Embryonic facial prominence (tissue), 1 donor: Measurements from ENCODE around the gene MRPS16.

Experiments used
- DNase-seq: peaks from one replicate; pipeline ENCODE4 v3.0.0-alpha.2; 2016; ENCODE audit errors: extremely low spot score

The MRPS16 gene

GRCh38 chr10:73239908-73240307 lies 12.5 kb downstream of the MRPS16 start:
- no peak for DNase-seq

DNA sequence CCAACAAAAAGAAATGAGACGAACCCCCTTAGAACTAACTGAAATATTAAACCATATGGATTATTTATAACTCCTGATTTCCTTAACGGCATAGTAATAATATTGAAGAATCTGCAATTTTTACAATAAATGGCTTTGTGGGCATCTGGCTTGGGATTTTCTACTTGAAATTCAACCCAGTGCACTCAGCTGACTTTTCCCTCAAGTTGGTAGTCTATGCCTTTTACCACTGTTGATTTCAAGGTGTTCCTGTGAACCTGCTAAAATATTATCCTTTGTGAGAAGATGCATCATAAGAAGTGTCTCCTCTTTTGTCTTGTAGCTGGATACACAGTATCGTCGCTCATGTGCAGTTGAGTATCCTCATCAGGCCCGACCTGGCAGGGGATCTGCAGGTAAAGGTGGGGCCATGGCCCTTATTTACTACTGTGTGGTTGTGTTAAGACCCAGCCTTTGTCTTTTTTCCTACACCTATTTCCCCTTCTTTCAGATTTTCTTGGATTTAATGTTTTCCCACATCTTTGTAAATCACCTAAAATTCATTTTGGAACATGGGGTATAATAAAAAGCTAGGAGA lies 13.4 kb downstream of the MRPS16 start:
- DNase-seq: no peak

DNA sequence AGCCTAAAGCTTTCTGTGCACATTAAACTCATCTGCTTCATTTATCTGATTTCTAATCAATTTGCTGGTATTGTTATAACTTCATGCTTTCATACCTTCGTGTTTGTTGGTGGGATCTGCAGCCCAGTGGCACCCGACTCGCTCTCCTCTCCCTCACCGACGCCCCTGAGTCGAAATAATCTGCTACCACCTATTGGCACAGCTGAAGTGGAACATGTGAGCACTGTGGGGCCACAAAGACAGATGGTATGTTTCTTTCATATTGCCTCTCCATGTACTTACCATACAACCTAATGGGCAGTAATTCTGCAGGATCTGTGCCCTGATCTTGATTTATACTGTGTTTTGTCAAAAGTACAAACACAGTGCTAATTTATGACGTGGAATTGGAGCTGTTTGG lies 17.7 kb downstream of the MRPS16 start:
- DNase-seq: no peak

DNA sequence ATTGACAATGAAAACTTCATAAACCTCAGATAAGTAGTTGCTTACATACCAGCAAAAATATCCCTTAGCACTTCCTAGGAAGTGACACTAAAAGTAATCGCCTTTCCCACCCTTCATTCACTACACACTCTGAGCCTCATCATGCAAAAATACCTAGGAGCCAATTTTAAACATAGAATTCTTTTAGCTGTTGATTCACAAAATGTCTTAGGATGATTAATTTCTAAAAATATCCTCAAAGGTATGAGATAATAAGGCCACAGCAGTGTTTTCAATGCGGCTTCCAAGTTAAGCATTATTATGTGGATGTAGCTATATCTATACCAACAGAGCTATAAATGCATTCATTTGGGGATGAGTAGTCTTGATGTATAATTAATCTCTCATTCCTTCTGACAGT lies 18.6 kb downstream of the MRPS16 start:
- no peak for DNase-seq

DNA sequence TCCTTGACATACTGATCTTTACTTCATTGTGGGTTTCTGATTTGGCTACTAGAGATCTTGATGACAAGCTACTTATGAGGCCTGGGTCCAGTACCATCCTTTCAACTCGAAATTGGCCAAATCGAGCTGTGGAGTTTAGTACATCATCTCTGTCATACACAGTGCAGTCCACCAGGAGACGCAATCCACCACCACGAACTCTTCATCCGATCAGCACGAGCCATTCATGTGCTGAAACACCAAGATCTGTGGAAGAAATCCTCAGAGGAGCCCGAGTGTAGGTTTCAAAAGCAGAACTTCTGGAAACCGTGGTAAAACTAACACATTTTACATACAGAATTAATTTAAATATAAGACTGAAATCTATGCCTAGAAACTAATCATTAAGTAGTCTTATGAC lies 19.6 kb downstream of the MRPS16 start:
- DNase-seq: no peak

- no peak for DNase-seq
Observed at GRCh38 chr10:73229567-73229966, 22.9 kb downstream of the MRPS16 start.

- no peak for DNase-seq
Observed at GRCh38 chr10:73228247-73228646, 24.2 kb downstream of the MRPS16 start.

DNA sequence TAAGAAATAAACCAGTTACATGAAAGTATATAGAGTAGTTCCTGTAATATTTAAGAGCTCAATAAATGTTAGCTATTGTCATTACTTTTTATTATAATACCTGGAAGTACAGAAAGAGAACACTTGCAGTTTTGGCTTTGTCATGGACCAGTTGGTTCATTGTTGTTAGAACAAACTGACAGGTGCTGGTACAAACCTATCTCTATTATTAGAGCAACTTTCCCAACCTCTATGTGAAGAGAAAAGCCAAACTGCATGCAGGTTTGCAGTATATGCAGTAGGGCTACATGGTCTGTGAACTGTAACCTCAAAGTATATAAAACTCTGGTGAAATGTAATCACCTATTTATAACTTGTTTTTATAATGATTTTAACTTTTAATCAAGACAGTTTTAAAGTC lies 25.8 kb downstream of the MRPS16 start:
- DNase-seq: no peak

- DNase-seq: no peak
Observed at GRCh38 chr10:73225518-73225917, 26.9 kb downstream of the MRPS16 start.

GRCh38 chr10:73220989-73221388 lies 31.5 kb downstream of the MRPS16 start:
- no peak for DNase-seq

DNA sequence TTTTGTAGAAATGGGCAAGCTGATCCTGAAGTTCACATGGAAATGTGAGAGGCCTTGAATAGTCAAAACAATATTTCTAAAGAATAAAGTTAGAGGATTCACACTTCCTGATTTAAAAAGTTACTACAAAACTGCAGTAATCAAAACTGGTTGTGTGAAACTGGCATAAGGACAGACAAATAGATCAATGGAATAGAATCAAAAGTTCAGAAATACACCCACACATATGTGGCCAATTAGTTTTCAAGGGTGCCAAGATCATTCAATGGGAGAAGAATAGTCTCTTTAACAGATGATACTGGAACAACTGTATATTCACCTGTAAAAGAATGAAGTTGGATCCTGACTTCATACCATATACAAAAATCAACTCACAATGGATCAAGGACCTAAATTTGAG lies 33.1 kb downstream of the MRPS16 start:
- DNase-seq: no peak

DNA sequence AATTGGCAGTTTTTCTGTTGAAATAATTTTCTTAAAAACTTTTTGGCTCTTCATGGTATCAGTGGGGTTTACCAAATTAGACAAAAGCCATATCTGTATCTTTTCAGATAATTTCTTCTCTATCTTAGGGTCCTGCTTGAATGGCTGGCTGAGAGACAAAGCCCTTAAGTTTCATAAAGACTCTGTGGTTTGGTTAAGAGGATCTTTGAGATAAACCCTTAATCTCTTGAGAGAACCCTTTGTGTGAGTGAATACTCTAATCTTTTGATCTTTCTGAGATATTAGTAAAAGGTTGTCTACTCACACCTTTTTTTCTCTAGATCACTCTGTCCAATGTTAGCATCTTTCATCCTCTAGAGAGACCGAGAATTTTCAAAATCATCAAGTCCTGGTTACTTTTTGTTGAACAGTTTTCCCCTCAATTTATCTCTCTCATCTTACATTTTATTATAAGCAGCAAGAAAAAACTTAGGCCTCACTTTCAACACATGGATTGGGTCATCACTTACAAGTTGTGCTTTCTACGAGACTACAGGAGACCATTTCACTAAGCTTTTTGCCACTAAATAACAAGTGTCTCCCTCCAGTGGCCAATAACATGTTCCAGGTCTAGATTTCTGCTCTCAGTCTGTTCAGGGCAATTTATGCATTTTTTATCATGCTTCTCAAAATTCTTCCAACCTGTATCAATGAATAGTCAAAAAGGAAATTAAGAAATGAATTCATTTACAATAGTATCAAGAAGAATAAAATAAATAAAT lies 33.8 kb downstream of the MRPS16 start:
- no peak for DNase-seq

DNA sequence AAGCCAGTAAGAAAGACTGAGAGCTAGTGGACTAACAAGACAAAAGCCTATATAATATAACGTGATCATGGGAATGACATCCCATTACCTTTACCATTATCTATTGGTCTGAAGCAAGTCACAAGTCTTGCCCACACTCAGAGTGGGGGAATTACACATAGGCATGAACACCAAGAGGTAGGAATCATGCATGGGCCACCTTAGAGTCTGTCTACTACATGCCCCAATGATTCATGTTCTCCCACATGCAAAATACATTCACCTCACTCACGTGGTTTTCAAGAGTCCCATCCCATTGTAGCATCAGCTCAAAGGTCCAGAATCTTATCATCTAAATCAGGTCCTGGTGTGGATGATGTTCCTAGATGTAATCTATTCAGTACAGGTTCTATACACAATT lies 34.8 kb downstream of the MRPS16 start:
- no peak for DNase-seq

DNA sequence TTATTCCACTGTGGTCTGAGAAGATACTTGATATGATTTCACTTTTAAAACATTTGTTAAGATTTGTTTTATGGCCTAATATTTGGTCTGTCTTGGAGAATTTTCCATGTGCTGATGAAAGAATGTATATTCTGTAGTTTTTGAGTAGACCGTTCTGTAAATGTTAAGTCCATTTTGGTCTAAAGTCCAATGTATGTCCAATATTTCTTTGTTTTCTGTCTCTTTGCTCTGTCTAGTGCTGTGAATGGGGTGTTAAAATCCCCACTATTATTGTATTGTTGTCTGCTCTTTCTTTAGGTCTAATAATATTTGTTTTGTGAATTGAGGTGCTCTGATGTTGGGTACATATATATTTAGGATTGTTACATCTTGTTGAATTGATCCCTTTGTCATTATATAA lies 36.7 kb downstream of the MRPS16 start:
- DNase-seq: no peak

- DNase-seq: no peak
Observed at GRCh38 chr10:73211106-73211811, 41.2 kb downstream of the MRPS16 start.

GRCh38 chr10:73210395-73211105 lies 41.9 kb downstream of the MRPS16 start:
- no peak for DNase-seq

DNA sequence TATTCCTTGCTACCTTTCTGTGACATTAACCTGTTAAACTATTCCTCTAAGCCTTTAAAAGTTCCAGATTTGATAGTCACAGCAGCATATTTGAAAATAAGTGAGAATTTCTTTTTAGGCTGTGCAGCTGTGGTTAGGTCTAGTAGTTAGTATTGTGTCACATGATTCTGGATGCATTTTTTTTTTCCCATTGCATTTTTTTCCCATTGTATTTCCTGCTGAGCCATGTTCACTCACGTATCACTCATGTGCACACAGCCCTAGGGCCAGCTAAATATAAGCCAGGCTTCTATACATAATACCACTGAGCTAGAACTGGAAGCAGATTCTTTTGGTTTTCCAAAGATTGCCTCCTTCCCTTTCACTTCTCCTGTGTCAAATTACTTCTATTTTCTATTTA lies 42.7 kb downstream of the MRPS16 start:
- DNase-seq: no peak

DNA sequence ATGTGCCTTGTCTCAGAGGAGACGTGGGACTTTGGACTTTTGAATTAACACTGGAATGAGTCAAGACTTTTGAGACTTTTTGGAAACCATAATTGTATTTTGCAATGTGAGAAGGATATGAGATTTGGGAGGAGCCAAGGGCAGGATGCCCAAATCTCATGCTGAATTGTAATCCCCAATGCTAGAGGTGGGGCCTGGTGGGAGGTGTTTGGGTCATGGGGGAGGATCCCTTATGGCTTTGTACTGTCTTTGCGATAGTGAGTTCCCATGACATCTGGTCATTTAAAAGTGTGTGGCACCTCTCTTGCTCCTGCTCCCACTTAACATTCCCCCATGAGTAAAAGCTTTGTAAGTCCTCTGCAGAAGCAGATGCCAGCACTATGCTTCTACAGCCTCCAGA lies 44.6 kb downstream of the MRPS16 start:
- no peak for DNase-seq

GRCh38 chr10:73206385-73206784 lies 46.1 kb downstream of the MRPS16 start:
- no peak for DNase-seq

DNA sequence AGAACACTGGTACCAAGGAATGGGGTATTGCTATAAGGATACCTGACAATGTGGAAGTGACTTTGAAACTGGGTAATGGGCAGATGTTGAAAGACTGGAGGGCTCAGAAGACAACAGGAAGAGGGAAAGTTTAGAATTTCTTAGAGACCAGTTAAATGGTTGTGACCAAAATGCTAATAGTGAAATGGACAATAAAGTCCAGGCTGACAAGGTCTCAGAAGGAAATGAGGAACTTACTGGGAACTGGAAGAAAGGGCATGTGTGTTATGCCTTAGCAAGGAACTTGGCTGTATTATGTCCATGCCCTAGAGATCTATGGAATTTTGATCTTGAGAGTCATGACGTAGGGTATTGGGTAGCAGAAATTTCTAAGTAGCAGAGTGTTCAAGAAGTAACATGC lies 46.6 kb downstream of the MRPS16 start:
- no peak for DNase-seq

DNA sequence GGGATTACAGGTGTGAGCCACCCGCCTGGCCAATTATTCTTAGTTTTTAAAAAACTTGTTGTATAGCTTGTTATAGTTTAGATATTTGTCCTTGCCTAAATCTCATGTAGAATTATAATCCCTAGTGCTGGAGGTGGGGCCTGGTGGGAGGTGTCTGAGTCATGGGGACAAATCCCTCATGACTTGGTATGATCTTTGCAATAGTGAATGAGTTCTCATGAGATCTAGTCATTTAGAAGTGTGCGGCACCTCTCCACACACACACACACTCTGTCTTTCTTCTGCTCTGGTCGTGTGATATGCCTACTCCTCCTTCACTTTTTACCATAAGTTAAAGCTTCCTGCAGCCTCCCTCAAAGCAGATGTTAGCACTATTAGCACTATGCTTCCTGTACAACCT lies 47.4 kb downstream of the MRPS16 start:
- no peak for DNase-seq
